SK-N-SH (cell line): ENCODE results near the gene RALGDS. TPM values are rescaled to one million over a fixed set of nuclear protein-coding genes. Genes with fewer than 3 reads are reported as not detected.
"Not testable (repeated sequence)": the region's sequence is repeated elsewhere in the genome, so short reads cannot be mapped to it uniquely, and the experiment has no call there.

Experiments used
- CTCF ChIA-PET: fragments of 300-600, 350-600 bp; formaldehyde crosslinking; extraction: SDS; loops from one replicate; lab custom pipeline; 2021; lab: Yijun Ruan, JAX
- POLR2A ChIA-PET: fragments of 350-600 bp; sonication (Branson Sonifier 250); formaldehyde crosslinking; extraction: SDS; loops from one replicate; lab custom pipeline; 2020; ENCODE audit warnings: antibody characterized with exemption, inconsistent platforms; lab: Yijun Ruan, JAX
- DNase-seq: peaks from one replicate; pipeline ENCODE4 v3.0.0; 2012
- H2AFZ ChIP-seq: fragments of 200-600 bp; sonication (generic); 2 replicates; pipeline ENCODE4 v1.8.1; 2016; ENCODE audit warnings: antibody characterized with exemption, mild to moderate bottlenecking, low read depth
- H3F3A ChIP-seq: fragments of 200-600 bp; sonication (generic); replicated peaks from 2 replicates; pipeline ENCODE3; 2016; ENCODE audit warnings: antibody characterized with exemption, mild to moderate bottlenecking; ENCODE audit not compliant: insufficient read depth
- H3K27ac ChIP-seq, 2 experiments: fragments of 200-500 bp in 1 of 2; fragments of 200-600 bp in 1 of 2; sonication (Bioruptor generic) in 1 of 2; sonication (generic), shearing (Covaris generic) in 1 of 2; 2 replicates each; pipeline versions ENCODE4 v1.5.1 to v1.6.1; 2014 to 2016; ENCODE audit warnings: low read depth in 2 of 2, inconsistent platforms in 1 of 2, low read length in 1 of 2, mild to moderate bottlenecking in 1 of 2, mixed read lengths in 1 of 2
- H3K27me3 ChIP-seq: fragments of 200-600 bp; sonication (generic), shearing (Covaris generic); 2 replicates; pipeline ENCODE4 v1.6.1; 2016; ENCODE audit warnings: mixed run types; ENCODE audit not compliant: insufficient read depth
- H3K36me3 ChIP-seq, 2 experiments: fragments of 200-500 bp in 1 of 2; fragments of 200-600 bp in 1 of 2; sonication (Bioruptor generic) in 1 of 2; sonication (generic) in 1 of 2; replicated peaks in 1 of 2; 2 replicates each; pipeline versions ENCODE3 to v1.5.1; 2014 to 2016; ENCODE audit warnings: low read length in 1 of 2, mild to moderate bottlenecking in 1 of 2; ENCODE audit not compliant: insufficient read depth in 2 of 2, control insufficient read depth in 1 of 2
- H3K4me1 ChIP-seq, 2 experiments: fragments of 200-500 bp in 1 of 2; fragments of 200-600 bp in 1 of 2; sonication (Bioruptor generic) in 1 of 2; sonication (generic), shearing (Covaris generic) in 1 of 2; 2 replicates each; pipeline versions ENCODE4 v1.5.1 to v1.6.1; 2014 to 2016; ENCODE audit warnings: low read depth in 1 of 2, low read length in 1 of 2, mixed run types in 1 of 2; ENCODE audit not compliant: insufficient read depth in 2 of 2, control insufficient read depth in 1 of 2
- H3K4me2 ChIP-seq: fragments of 200-600 bp; sonication (generic), shearing (Covaris generic); 2 replicates; pipeline ENCODE4 v1.6.1; 2017; ENCODE audit warnings: mixed run types
- H3K4me3 ChIP-seq, 2 experiments: fragments of 200-500 bp in 1 of 2; fragments of 200-600 bp in 1 of 2; sonication (Bioruptor generic) in 1 of 2; sonication (generic), shearing (Covaris generic) in 1 of 2; 2 replicates each; pipeline versions ENCODE4 v1.5.1 to v1.8.1; 2014 to 2016; ENCODE audit warnings: low read depth in 2 of 2, inconsistent platforms in 1 of 2, low read length in 1 of 2, mild to moderate bottlenecking in 1 of 2, mixed read lengths in 1 of 2, moderate library complexity in 1 of 2
- H3K79me2 ChIP-seq: fragments of 200-600 bp; sonication (generic); 2 replicates; pipeline ENCODE4 v1.8.1; 2017; ENCODE audit warnings: mild to moderate bottlenecking; ENCODE audit not compliant: insufficient read depth
- H3K9ac ChIP-seq: fragments of 200-600 bp; sonication (generic); 2 replicates; pipeline ENCODE4 v1.6.1; 2017; ENCODE audit warnings: mixed run types
- H3K9me2 ChIP-seq: fragments of 200-600 bp; sonication (generic); 2 replicates; pipeline ENCODE4 v1.6.1; 2017; ENCODE audit warnings: mixed run types
- H3K9me3 ChIP-seq: fragments of 200-600 bp; sonication (generic); 2 replicates; pipeline ENCODE4 v1.6.1; 2017; ENCODE audit warnings: mixed run types, mild to moderate bottlenecking, moderate library complexity
- H4K20me1 ChIP-seq: fragments of 200-600 bp; sonication (generic); 2 replicates; pipeline ENCODE4 v1.6.1; 2017; ENCODE audit warnings: mild to moderate bottlenecking, mixed run types; ENCODE audit not compliant: insufficient read depth
- EP300 ChIP-seq, 2 experiments: IDR thresholded peaks; 2 replicates each; pipeline versions ENCODE4 v1.4.0 to v1.6.1; 2012; ENCODE audit warnings: borderline replicate concordance in 1 of 2, low read depth in 1 of 2, low read length in 1 of 2
- FOXJ3 ChIP-seq: sonication (generic); formaldehyde crosslinking; IDR thresholded peaks from 2 replicates; pipeline ENCODE4 v1.5.1; 2020; ENCODE audit warnings: mild to moderate bottlenecking, missing genetic modification reagents
- POLR2AphosphoS5 ChIP-seq: IDR thresholded peaks from 2 replicates; pipeline ENCODE4 v1.6.1; 2012; ENCODE audit warnings: low read depth, low read length
- RFX5 ChIP-seq: IDR thresholded peaks from 2 replicates; pipeline ENCODE4 v1.6.1; 2012; ENCODE audit warnings: mild to moderate bottlenecking, improper control_type of control experiment, low read length
- WGBS: methylation state at CpG from one replicate; pipeline ENCODE4 v1.1.6; 2017; ENCODE audit warnings: low lambda C conversion rate; 5-methylcytosine and 5-hydroxymethylcytosine counted together
- polyA plus RNA-seq, 3 experiments: library from polyadenylated mRNA; depleted of rRNA; stranded (reverse); fragments of >200 nt; gene quantifications; 2 replicates each; pipeline ENCODE4 v1.2.3, GENCODE V29; 2012
- TF ChIP-seq, protein P1 (sequence below): IDR thresholded peaks from 2 replicates; pipeline ENCODE4 v1.4.0; 2012; ENCODE audit warnings: low read depth, borderline replicate concordance

The RALGDS gene
- polyA plus RNA-seq, 1 of the 3 experiments (the other 2 are of a cell fraction) = 64.7 TPM

DNA sequence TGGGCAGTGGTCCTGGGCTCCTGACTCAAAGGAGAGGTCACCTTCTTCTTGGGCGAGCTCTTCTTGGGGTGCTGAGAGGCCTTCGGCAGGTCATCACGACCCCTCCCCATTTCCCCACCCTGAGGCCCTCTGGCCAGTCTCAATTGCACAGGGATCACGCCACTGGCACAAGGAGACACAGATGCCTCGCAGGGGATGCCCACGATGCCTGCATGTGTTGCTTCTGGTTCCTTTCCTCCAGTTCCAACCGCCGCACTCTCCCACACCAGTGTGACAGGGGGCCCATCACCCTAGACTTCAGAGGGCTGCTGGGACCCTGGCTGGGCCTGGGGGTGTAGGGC is 57.9 kb downstream of the RALGDS start:
- Histone ChIP-seq H3K4me2 (no peak overlapping the region), H3K4me3 (no peak overlapping the region), H3K9ac (no peak overlapping the region), H2AFZ (no peak overlapping the region), H3K9me3 (no peaks in the 10 kb centered on the region), H3K9me2 (no peaks in the 10 kb centered on the region), H3K27me3 (no peaks in the 10 kb centered on the region), H3K36me3 (peaks cover 0 to 3% of the 10 kb centered on the region in 2 experiments), H3K27ac (no peak overlapping the region), H3K79me2 (no peaks in the 10 kb centered on the region), H3F3A (no peaks in the 10 kb centered on the region), H4K20me1 (no peaks in the 10 kb centered on the region), H3K4me1 (peaks cover 0 to 21% of the 10 kb centered on the region in 2 experiments; a peak in 1 of 4 replicates)
- no peak for DNase-seq
- POLR2A ChIA-PET = no interaction called here
- CTCF ChIA-PET = interaction anchor here (1.0 to 1.5 kb wide), 3 partner anchors 16 to 82 kb away, joined by 4 to 5 read pairs (median 5); no protein-coding TSS in a partner anchor
- 92% methylated on average over 2 of the region's 8 CpGs for WGBS
- TF ChIP-seq, protein P1, sequence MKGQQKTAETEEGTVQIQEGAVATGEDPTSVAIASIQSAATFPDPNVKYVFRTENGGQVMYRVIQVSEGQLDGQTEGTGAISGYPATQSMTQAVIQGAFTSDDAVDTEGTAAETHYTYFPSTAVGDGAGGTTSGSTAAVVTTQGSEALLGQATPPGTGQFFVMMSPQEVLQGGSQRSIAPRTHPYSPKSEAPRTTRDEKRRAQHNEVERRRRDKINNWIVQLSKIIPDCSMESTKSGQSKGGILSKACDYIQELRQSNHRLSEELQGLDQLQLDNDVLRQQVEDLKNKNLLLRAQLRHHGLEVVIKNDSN = no peak
- no peak for TF ChIP-seq FOXJ3 (CRISPR knock-in tag)
- no peak for TF ChIP-seq RFX5
- no peak for TF ChIP-seq POLR2AphosphoS5
- TF ChIP-seq EP300 (IDR thresholded peaks at IDR 0.05; ENCODE audit: borderline replicate concordance in 1 of 2, low read depth in 1 of 2, low read length in 1 of 2) = no peak

DNA sequence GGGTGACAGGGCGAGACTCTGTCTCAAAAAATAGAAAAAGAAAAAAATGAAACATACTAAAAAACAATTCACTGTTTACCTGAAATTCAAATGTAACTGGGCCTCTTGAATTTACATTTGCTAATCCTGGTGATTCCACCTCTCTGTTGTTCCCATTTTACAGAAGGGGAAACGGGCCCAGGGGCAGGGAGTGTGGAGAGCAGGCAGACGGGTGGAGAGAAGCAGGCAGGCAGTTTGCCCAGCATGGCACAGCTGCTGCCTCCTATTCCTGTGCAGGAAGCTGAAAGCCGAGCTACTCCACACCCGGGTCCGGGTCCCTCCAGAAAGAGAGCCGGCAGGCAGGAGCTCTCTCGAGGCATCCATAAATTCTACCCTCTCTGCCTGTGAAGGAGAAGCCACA is 58.5 kb downstream of the RALGDS start:
- H3K9ac ChIP-seq, H3K4me2 ChIP-seq, H3K36me3 ChIP-seq, POLR2A ChIA-PET, H3K9me2 ChIP-seq, H3K27ac ChIP-seq, H3K9me3 ChIP-seq, H2AFZ ChIP-seq, H3K4me3 ChIP-seq, H3K79me2 ChIP-seq, CTCF ChIA-PET, H3K27me3 ChIP-seq, DNase-seq, H3F3A ChIP-seq, H4K20me1 ChIP-seq: not testable (repeated sequence)
- WGBS = 79% methylated on average over 2 of the region's 8 CpGs
- H3K4me1 ChIP-seq = peaks cover 0 to 21% of the 10 kb centered on the region in 2 experiments; a peak in 1 of 4 replicates

DNA sequence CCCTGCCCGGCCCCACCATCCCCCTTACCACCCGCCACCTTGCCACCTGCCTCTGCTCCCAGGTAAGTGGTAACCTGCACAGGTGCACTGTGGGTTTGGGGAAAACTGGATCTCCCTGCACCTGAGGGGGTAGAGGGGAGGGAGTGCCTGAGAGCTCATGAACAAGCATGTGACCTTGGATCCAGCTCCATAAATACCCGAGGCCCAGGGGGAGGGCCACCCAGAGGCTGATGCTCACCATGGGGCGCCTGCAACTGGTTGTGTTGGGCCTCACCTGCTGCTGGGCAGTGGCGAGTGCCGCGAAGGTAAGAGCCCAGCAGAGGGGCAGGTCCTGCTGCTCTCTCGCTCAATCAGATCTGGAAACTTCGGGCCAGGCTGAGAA is 59.3 kb downstream of the RALGDS start, which contains the start of gene CEL:
Gene CEL, plus strand, starts transcription at position 218 of the 382 bp plus-strand sequence. Its CDS starts 22 bp downstream, at position 240.
- H3K9me3 ChIP-seq, H4K20me1 ChIP-seq, H3K9me2 ChIP-seq, H2AFZ ChIP-seq, H3F3A ChIP-seq, H3K79me2 ChIP-seq, H3K4me2 ChIP-seq, H3K4me3 ChIP-seq, H3K9ac ChIP-seq, POLR2A ChIA-PET, H3K27me3 ChIP-seq, DNase-seq: not testable (repeated sequence)
- H3K27ac ChIP-seq = peak within 1 kb of the TSS in 1 of 2 experiments; percentile 51; a peak in 1 of 4 replicates
- peaks cover 0 to 21% of the 10 kb centered on the region in 2 experiments; a peak in 1 of 4 replicates for H3K4me1 ChIP-seq
- no CpG with 5 or more reads among the region's 9 CpGs for WGBS
- peaks cover 0 to 12% of the 10 kb centered on the region in 2 experiments for H3K36me3 ChIP-seq
- CTCF ChIA-PET = interaction anchor here (4.0 kb wide), 1 partner anchor 84 kb away, joined by 28 read pairs; no protein-coding TSS in a partner anchor

DNA sequence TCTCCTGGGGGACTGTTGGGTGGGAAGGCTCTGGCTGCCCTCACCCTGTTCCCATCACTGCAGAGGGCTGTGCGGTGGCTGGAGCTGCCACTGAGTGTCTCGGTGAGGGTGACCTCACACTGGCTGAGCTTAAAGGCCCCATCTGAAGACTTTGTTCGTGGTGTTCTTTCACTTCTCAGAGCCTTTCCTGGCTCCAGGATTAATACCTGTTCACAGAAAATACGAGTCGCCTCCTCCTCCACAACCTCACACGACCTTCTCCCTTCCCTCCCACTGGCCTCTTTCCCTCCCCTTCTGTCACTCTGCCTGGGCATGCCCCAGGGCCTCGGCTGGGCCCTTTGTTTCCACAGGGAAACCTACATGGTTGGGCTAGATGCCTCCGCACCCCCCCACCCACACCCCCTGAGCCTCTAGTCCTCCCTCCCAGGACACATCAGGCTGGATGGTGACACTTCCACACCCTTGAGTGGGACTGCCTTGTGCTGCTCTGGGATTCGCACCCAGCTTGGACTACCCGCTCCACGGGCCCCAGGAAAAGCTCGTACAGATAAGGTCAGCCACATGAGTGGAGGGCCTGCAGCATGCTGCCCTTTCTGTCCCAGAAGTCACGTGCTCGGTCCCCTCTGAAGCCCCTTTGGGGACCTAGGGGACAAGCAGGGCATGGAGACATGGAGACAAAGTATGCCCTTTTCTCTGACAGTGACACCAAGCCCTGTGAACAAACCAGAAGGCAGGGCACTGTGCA is 59.8 kb downstream of the RALGDS start:
- H3F3A ChIP-seq, H3K27me3 ChIP-seq, H3K9me2 ChIP-seq, POLR2A ChIA-PET, H3K9ac ChIP-seq, H3K4me3 ChIP-seq, H3K9me3 ChIP-seq, H3K79me2 ChIP-seq, H2AFZ ChIP-seq, H3K4me2 ChIP-seq, H4K20me1 ChIP-seq: not testable (repeated sequence)
- CTCF ChIA-PET = interaction anchor here (1.9 to 4.0 kb wide), 2 partner anchors 18 to 84 kb away, joined by 4 to 28 read pairs; no protein-coding TSS in a partner anchor
- Histone ChIP-seq H3K36me3 (peaks cover 0 to 18% of the 10 kb centered on the region in 2 experiments), H3K27ac (peak overlapping the region in 1 of 2 experiments; percentile 51; a peak in 1 of 4 replicates), H3K4me1 (peaks cover 0 to 21% of the 10 kb centered on the region in 2 experiments; a peak in 1 of 4 replicates)
- peak; percentile 23 for DNase-seq
- WGBS = 88% methylated on average over 12 of the region's 14 CpGs
